GM23338 (cell line): ENCODE data around the gene EPS8L2. TPM values are rescaled to one million over a fixed set of nuclear protein-coding genes. Genes with fewer than 3 reads are reported as not detected.

Experiments
- ATAC-seq: fragments of 200-7000 bp; cut with Tn5 transposase; 3 replicates; pipeline ENCODE4 v1.9.1; 2020
- DNase-seq: peaks from one replicate; pipeline ENCODE4 v3.0.0-alpha.2; 2015; ENCODE audit warnings: low spot score
- H2AFZ ChIP-seq: fragments of 200-600 bp; sonication (generic); 2 replicates; pipeline ENCODE4 v1.8.0; 2016; ENCODE audit warnings: antibody characterized with exemption, mild to moderate bottlenecking, moderate library complexity
- H3F3A ChIP-seq: fragments of 200-600 bp; sonication (generic); replicated peaks from 2 replicates; pipeline ENCODE4 v1.8.0; 2017; ENCODE audit warnings: antibody characterized with exemption, mixed run types, low read depth
- H3K27ac ChIP-seq: fragments of 200-600 bp; sonication (generic); 2 replicates; pipeline ENCODE4 v1.6.1; 2016; ENCODE audit warnings: low read depth
- H3K27me3 ChIP-seq: fragments of 200-600 bp; sonication (generic); 2 replicates; pipeline ENCODE4 v1.8.0; 2016; ENCODE audit warnings: mild to moderate bottlenecking, mixed run types, moderate library complexity; ENCODE audit not compliant: insufficient read depth
- H3K36me3 ChIP-seq: fragments of 200-600 bp; sonication (generic); 2 replicates; pipeline ENCODE4 v1.8.0; 2016; ENCODE audit warnings: mild to moderate bottlenecking; ENCODE audit not compliant: insufficient read depth
- H3K4me1 ChIP-seq: fragments of 200-600 bp; sonication (generic); 2 replicates; pipeline ENCODE4 v1.8.0; 2016; ENCODE audit warnings: mild to moderate bottlenecking, moderate library complexity; ENCODE audit not compliant: insufficient read depth
- H3K4me2 ChIP-seq: fragments of 200-600 bp; sonication (generic); 2 replicates; pipeline ENCODE4 v1.7.1; 2017; ENCODE audit warnings: mixed run types
- H3K4me3 ChIP-seq: fragments of 200-600 bp; sonication (generic); 2 replicates; pipeline ENCODE4 v1.6.1; 2016; ENCODE audit warnings: mixed run types
- H3K79me2 ChIP-seq: fragments of 200-600 bp; sonication (generic); replicated peaks from 2 replicates; pipeline ENCODE4 v1.8.0; 2017; ENCODE audit warnings: mild to moderate bottlenecking; ENCODE audit not compliant: insufficient read depth
- H3K9me2 ChIP-seq: fragments of 200-600 bp; sonication (generic); 2 replicates; pipeline ENCODE4 v1.8.0; 2017; ENCODE audit not compliant: insufficient read depth
- H4K20me1 ChIP-seq: fragments of 200-600 bp; sonication (generic); replicated peaks from 2 replicates; pipeline ENCODE4 v1.8.0; 2017; ENCODE audit warnings: mild to moderate bottlenecking; ENCODE audit not compliant: insufficient read depth
- H3K27ac Mint-ChIP-seq: 2 replicates; pipeline ENCODE4 v1.8.0; 2020; ENCODE audit warnings: inconsistent platforms, mild to moderate bottlenecking, moderate library complexity, mixed read lengths
- H3K27me3 Mint-ChIP-seq: 3 replicates; pipeline ENCODE4 v1.8.0; 2022; ENCODE audit warnings: low read depth, mild to moderate bottlenecking, moderate library complexity, mixed read lengths, inconsistent platforms; ENCODE audit not compliant: insufficient read depth, poor library complexity
- H3K36me3 Mint-ChIP-seq: 3 replicates; pipeline ENCODE4 v1.8.0; 2021; ENCODE audit warnings: low read depth, mild to moderate bottlenecking, inconsistent platforms, moderate library complexity, mixed read lengths
- H3K4me1 Mint-ChIP-seq: 3 replicates; pipeline ENCODE4 v1.8.0; 2020; ENCODE audit warnings: mild to moderate bottlenecking, inconsistent platforms, mixed read lengths
- H3K4me3 Mint-ChIP-seq: 3 replicates; pipeline ENCODE4 v1.8.0; 2021; ENCODE audit warnings: moderate library complexity, mild to moderate bottlenecking, inconsistent platforms, mixed read lengths
- H3K9me3 Mint-ChIP-seq: 3 replicates; pipeline ENCODE4 v1.8.0; 2020; ENCODE audit warnings: moderate library complexity, mild to moderate bottlenecking, inconsistent platforms, mixed read lengths
- CREB1 ChIP-seq: fragments of 250-450 bp; sonication (Bioruptor Pico); IDR thresholded peaks from 2 replicates; pipeline ENCODE4 v1.5.0; 2020; ENCODE audit warnings: low read depth, mild to moderate bottlenecking, moderate library complexity
- EZH2 ChIP-seq: fragments of 200-600 bp; sonication (generic); IDR thresholded peaks from one replicate; pipeline ENCODE4 v1.8.0; 2017; ENCODE audit warnings: antibody characterized with exemption, mild to moderate bottlenecking, low read depth; ENCODE audit not compliant: unreplicated experiment
- JUNB ChIP-seq: IDR thresholded peaks from one replicate; pipeline ENCODE4 v1.6.1; 2016; ENCODE audit warnings: antibody characterized with exemption; ENCODE audit not compliant: unreplicated experiment
- POLR2AphosphoS5 ChIP-seq: IDR thresholded peaks from 2 replicates; pipeline ENCODE4 v1.6.1; 2016; ENCODE audit warnings: antibody characterized with exemption, low read depth
- ZNF331 ChIP-seq: fragments of 250-450 bp; sonication (Bioruptor Pico); IDR thresholded peaks from 2 replicates; pipeline ENCODE4 v1.5.0; 2020; ENCODE audit warnings: low read depth, mild to moderate bottlenecking, moderate library complexity
- polyA plus RNA-seq: library from polyadenylated mRNA; unstranded; fragments of >200 nt; fragmentation: Nextera tagmentation; extraction: Ambion mirVana; gene quantifications from 2 replicates; pipeline ENCODE4 v1.2.1, GENCODE V29; 2016
- total RNA-seq: library from RNA; depleted of rRNA; stranded (reverse); fragments of >200 nt; shearing (Covaris generic); gene quantifications from 2 replicates; pipeline ENCODE4 v1.2.3, GENCODE V29; 2014
- TF ChIP-seq, protein P1 (sequence below), 2 experiments: fragments of 200-600 bp in 1 of 2; sonication (generic) in 1 of 2; conservative IDR thresholded peaks; 2 replicates each; pipeline versions ENCODE4 v1.5.1 to v1.6.1; 2016 to 2017; ENCODE audit warnings: antibody characterized with exemption in 2 of 2, low read depth in 2 of 2, mild to moderate bottlenecking in 2 of 2, moderate library complexity in 1 of 2
- TF ChIP-seq, protein P2 (sequence below): fragments of 250-450 bp; sonication (Bioruptor Pico); IDR thresholded peaks from 2 replicates; pipeline ENCODE4 v1.5.0; 2020; ENCODE audit warnings: mild to moderate bottlenecking, moderate library complexity
- TF ChIP-seq, protein P3 (sequence below): IDR thresholded peaks from one replicate; pipeline ENCODE4 v1.6.1; 2018; ENCODE audit warnings: antibody characterized with exemption; ENCODE audit not compliant: unreplicated experiment

The EPS8L2 gene
- total and polyA plus RNA-seq, 2 experiments from 2014 or later = 38.7 to 59.4 TPM

DNA sequence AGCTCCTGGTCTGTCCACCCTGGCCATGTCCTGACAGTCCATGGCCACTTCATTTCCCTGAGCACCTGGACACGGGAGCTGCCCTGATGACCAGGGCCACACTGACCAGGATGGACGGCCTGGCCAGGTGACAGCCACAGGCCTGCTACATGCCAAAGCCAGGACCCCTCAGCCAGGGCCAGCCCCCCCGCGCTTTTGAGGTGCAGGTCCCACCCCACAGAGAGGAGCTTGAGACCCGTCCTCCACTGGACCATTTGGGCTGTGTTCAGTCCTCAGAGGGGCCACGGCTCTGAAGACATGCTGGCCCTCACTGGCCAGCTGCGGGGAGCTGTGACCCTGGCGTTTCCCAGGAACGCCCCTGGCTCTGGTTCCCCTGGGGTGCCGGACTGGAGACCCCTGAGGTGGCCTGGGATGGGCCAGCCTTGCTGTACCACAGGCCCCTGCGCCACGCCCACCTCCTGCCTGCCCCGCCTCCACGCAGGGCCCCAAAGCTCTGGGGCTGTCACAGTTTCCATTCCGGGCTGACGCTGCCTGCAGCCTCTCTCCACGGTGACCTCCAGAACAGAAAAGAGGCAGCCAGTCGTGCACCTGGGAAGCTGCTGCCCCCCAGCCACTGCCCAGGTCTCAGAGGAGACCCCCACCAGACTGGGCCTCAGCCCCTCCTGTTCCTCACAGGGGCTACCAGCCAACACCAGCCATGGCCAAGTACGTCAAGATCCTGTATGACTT lies 18.2 kb downstream of the EPS8L2 start:
- Histone ChIP-seq H3K4me3 (no peak overlapping the region), H3K27ac (no peak overlapping the region), H3K36me3 (no peaks in the 10 kb centered on the region), H4K20me1 (no peaks in the 10 kb centered on the region), H2AFZ (no peak overlapping the region), H3K27me3 (no peaks in the 10 kb centered on the region), H3K4me2 (no peak overlapping the region), H3K79me2 (no peaks in the 10 kb centered on the region), H3K4me1 (peaks cover 6% of the 10 kb centered on the region), H3F3A (0 out of 2 replicates have a peak, but pooled peaks cover 20% of the 10 kb centered on the region), H3K9me2 (no peaks in the 10 kb centered on the region)
- 0 out of 3 replicates have a peak overlapping the region, but pooled peaks have one; percentile 6 for H3K4me3 Mint-ChIP-seq
- H3K36me3 Mint-ChIP-seq = no peaks in the 10 kb centered on the region
- TF ChIP-seq JUNB = no peak
- TF ChIP-seq, protein P1, sequence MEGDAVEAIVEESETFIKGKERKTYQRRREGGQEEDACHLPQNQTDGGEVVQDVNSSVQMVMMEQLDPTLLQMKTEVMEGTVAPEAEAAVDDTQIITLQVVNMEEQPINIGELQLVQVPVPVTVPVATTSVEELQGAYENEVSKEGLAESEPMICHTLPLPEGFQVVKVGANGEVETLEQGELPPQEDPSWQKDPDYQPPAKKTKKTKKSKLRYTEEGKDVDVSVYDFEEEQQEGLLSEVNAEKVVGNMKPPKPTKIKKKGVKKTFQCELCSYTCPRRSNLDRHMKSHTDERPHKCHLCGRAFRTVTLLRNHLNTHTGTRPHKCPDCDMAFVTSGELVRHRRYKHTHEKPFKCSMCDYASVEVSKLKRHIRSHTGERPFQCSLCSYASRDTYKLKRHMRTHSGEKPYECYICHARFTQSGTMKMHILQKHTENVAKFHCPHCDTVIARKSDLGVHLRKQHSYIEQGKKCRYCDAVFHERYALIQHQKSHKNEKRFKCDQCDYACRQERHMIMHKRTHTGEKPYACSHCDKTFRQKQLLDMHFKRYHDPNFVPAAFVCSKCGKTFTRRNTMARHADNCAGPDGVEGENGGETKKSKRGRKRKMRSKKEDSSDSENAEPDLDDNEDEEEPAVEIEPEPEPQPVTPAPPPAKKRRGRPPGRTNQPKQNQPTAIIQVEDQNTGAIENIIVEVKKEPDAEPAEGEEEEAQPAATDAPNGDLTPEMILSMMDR (conservative IDR thresholded peaks at IDR 0.05; ENCODE audit: low read depth in 2 of 2) = no peak
- no peak for TF ChIP-seq CREB1 (CRISPR knock-in tag)
- no peak for TF ChIP-seq EZH2
- no peak for TF ChIP-seq POLR2AphosphoS5
- TF ChIP-seq ZNF331 (CRISPR knock-in tag) = no peak
- TF ChIP-seq, protein P2, sequence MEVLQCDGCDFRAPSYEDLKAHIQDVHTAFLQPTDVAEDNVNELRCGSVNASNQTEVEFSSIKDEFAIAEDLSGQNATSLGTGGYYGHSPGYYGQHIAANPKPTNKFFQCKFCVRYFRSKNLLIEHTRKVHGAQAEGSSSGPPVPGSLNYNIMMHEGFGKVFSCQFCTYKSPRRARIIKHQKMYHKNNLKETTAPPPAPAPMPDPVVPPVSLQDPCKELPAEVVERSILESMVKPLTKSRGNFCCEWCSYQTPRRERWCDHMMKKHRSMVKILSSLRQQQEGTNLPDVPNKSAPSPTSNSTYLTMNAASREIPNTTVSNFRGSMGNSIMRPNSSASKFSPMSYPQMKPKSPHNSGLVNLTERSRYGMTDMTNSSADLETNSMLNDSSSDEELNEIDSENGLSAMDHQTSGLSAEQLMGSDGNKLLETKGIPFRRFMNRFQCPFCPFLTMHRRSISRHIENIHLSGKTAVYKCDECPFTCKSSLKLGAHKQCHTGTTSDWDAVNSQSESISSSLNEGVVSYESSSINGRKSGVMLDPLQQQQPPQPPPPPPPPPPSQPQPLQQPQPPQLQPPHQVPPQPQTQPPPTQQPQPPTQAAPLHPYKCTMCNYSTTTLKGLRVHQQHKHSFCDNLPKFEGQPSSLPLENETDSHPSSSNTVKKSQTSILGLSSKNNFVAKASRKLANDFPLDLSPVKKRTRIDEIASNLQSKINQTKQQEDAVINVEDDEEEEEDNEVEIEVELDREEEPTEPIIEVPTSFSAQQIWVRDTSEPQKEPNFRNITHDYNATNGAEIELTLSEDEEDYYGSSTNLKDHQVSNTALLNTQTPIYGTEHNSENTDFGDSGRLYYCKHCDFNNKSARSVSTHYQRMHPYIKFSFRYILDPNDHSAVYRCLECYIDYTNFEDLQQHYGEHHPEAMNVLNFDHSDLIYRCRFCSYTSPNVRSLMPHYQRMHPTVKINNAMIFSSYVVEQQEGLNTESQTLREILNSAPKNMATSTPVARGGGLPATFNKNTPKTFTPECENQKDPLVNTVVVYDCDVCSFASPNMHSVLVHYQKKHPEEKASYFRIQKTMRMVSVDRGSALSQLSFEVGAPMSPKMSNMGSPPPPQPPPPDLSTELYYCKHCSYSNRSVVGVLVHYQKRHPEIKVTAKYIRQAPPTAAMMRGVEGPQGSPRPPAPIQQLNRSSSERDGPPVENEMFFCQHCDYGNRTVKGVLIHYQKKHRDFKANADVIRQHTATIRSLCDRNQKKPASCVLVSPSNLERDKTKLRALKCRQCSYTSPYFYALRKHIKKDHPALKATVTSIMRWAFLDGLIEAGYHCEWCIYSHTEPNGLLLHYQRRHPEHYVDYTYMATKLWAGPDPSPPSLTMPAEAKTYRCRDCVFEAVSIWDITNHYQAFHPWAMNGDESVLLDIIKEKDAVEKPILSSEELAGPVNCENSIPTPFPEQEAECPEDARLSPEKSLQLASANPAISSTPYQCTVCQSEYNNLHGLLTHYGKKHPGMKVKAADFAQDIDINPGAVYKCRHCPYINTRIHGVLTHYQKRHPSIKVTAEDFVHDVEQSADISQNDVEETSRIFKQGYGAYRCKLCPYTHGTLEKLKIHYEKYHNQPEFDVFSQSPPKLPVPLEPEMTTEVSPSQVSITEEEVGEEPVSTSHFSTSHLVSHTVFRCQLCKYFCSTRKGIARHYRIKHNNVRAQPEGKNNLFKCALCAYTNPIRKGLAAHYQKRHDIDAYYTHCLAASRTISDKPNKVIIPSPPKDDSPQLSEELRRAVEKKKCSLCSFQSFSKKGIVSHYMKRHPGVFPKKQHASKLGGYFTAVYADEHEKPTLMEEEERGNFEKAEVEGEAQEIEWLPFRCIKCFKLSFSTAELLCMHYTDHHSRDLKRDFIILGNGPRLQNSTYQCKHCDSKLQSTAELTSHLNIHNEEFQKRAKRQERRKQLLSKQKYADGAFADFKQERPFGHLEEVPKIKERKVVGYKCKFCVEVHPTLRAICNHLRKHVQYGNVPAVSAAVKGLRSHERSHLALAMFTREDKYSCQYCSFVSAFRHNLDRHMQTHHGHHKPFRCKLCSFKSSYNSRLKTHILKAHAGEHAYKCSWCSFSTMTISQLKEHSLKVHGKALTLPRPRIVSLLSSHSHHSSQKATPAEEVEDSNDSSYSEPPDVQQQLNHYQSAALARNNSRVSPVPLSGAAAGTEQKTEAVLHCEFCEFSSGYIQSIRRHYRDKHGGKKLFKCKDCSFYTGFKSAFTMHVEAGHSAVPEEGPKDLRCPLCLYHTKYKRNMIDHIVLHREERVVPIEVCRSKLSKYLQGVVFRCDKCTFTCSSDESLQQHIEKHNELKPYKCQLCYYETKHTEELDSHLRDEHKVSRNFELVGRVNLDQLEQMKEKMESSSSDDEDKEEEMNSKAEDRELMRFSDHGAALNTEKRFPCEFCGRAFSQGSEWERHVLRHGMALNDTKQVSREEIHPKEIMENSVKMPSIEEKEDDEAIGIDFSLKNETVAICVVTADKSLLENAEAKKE = no peak
- TF ChIP-seq, protein P3, sequence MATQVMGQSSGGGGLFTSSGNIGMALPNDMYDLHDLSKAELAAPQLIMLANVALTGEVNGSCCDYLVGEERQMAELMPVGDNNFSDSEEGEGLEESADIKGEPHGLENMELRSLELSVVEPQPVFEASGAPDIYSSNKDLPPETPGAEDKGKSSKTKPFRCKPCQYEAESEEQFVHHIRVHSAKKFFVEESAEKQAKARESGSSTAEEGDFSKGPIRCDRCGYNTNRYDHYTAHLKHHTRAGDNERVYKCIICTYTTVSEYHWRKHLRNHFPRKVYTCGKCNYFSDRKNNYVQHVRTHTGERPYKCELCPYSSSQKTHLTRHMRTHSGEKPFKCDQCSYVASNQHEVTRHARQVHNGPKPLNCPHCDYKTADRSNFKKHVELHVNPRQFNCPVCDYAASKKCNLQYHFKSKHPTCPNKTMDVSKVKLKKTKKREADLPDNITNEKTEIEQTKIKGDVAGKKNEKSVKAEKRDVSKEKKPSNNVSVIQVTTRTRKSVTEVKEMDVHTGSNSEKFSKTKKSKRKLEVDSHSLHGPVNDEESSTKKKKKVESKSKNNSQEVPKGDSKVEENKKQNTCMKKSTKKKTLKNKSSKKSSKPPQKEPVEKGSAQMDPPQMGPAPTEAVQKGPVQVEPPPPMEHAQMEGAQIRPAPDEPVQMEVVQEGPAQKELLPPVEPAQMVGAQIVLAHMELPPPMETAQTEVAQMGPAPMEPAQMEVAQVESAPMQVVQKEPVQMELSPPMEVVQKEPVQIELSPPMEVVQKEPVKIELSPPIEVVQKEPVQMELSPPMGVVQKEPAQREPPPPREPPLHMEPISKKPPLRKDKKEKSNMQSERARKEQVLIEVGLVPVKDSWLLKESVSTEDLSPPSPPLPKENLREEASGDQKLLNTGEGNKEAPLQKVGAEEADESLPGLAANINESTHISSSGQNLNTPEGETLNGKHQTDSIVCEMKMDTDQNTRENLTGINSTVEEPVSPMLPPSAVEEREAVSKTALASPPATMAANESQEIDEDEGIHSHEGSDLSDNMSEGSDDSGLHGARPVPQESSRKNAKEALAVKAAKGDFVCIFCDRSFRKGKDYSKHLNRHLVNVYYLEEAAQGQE = no peak
- ATAC-seq (no peak), DNase-seq (peak; percentile 55)
- H3K4me1 Mint-ChIP-seq = peaks cover 9% of the 10 kb centered on the region; the same call in 2 of the 3 replicates
- no peak overlapping the region for H3K27ac Mint-ChIP-seq
- H3K9me3 Mint-ChIP-seq = no peaks in the 10 kb centered on the region; the same call in 2 of the 3 replicates
- peaks cover 19% of the 10 kb centered on the region for H3K27me3 Mint-ChIP-seq
